Measurements from ENCODE around the gene UTP15.

The UTP15 gene

DNA sequence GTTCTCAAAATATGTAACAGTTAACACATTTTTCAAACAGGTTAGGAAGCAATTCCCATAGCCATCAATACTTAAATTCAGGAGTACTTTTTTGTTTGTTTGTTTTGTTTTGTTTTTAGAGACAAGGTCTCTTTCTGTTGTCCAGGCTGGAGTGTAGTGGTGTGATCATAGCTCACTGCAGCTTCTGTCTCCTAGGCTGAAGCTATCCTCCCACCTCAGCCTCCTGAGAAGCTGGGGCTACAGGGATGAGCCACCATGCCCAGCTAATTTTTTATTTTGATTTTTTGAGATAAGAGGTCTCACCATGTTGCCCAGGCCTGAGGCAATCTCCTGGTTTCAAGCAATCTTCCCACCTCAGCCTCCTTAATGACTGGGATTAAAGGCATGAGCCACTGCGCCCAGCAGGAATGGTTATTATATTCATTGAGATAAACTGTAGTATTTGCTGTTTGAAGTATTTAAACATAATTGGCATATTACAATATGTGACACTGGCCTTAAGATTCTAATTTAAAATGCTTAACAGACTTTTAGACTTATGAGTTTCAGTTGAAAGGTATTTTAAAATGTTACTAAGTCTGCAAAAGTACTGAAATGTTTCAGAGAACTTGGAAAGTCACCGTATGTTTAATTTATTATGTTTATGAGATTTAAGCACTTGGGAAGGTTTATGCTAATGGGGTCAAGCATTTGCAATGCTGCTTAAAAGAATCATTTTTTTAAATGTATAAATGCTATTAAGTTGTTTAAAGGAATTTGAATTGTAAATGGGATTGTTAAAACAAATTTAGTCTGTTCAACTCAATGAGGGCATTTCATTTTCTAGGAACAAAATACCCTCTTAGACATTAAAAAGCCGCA, 17.0 kb downstream of the UTP15 start:
- DNase-seq, result no peak

DNA sequence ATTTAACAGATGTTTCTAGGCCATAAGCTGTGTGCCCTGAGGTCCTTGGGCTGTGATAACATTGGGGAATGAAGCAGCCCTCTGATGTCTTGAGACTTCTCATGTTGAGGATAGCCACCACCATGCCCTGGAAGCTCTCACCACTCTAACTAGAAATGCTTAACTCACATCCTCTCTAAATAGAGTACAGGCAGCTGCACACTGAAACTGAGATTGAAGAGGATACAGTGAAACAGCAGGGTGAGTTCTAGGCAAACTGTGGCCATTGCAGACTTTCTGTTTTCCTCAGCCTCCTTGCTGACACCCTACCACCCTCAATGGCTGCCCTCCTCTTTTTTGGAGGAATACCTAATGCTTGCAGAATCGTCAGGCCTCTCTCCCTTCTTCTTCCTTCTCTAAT, 22.4 kb downstream of the UTP15 start:
- DNase-seq, result no peak

GRCh38 chr5:73591102-73591695, 25.7 kb downstream of the UTP15 start:
- DNase-seq, result peak; percentile 42 to 88

DNA sequence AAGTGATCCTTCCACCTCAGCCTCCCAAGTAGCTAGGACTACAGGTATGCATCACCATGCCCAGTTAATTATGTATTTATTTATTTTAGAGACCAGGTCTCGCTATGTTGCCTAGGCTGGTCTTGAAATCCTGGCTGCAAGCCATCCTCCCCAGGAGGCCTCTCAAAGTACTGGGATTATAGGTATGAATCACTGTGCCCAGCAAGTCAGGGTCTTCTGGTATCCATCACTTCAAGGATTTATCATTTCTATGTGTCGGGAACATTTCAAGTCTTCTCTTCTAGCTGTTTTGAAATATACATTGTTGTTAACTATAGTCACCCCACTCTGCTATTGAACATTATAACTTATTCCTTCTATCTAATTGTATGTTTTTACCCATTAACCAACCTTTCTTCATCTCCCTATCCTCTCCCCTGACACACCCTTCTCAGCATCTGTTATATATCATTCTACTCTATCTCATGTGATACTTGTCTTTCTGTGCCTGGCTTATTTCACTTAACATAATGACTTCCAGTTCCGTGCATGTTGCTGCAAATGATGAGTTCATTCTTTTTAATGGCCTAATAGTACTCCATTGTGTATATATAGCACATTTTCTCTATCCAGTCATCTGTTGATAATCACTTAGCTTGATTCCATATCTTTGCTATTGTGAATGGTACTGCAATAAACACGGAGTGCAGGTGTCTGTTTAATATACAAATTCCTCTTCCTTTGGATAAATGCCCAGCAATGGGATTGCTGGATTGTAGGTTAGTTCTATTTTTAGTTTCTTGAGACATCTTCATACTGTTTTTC, 26.4 kb downstream of the UTP15 start:
- no peak for DNase-seq

DNA sequence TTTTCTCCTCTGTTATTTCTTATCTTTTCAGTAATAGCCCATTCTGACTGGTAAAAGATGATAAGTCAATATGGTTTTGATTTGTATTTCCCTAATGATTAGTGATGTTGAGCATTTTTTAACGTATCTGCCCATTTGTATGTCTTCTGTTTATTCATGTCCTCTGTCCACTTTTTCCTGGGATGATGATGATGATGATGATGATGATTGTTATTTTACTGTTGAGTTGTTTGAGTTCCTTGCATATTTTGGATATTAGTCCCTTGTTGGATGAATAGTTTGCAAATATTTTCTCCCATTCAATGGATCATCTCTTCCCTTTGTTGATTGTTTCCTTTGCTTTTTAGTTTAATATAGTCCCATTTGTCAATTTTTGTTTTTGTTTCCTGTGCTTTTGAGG, 27.0 kb downstream of the UTP15 start:
- DNase-seq, result no peak

DNA sequence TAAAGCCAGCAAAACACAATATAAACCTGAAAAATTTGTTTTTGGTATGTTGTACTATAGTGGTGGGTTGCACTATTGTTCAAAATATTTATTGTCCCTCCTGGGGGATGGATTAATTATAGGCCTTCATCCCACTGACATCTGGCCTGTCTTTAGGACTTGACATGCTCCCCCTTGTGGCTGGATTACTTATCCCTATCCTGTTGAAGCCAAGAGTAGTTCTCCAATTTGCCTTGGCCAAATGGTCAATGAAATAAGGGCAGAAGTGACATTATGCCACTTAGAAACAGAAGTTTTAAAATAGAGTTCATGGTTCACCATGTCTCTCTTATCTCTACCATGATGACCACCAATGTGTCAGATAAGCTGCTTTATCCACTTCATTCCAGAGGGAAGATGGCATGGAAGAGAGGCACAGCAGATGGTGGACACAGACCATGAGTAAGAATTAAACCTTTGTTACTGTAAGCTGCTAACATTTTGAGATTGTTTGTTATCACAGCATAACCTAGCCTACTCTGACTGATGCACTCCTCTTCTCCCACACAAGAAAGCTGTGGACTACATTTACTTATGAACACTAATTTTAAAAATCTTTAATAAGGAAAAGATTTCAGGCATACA, 31.3 kb downstream of the UTP15 start:
- DNase-seq, result peak; percentile 26 to 73

DNA sequence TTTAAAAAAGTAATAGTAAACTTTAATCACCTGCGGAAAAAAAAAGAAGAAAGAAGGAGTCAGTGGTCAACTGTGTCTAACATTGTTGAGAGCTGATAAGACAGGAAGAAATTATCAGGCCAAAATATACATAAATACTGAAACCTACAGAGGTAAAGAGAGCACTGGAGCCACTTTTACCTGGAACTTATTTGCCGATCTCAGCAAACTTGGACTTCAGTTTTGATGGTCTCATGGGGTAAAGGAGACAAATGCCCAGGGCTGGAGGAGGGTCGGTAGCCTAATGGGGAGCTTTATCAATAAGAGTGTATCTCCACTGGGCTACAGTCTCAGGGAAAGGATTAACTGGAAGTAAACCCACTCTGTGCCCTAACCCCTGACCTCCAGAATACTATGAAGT, 33.8 kb downstream of the UTP15 start:
- DNase-seq, result no peak

GRCh38 chr5:73603998-73604397, 38.5 kb downstream of the UTP15 start:
- DNase-seq, result peak in 1 of 2 donors; percentile 11

DNA sequence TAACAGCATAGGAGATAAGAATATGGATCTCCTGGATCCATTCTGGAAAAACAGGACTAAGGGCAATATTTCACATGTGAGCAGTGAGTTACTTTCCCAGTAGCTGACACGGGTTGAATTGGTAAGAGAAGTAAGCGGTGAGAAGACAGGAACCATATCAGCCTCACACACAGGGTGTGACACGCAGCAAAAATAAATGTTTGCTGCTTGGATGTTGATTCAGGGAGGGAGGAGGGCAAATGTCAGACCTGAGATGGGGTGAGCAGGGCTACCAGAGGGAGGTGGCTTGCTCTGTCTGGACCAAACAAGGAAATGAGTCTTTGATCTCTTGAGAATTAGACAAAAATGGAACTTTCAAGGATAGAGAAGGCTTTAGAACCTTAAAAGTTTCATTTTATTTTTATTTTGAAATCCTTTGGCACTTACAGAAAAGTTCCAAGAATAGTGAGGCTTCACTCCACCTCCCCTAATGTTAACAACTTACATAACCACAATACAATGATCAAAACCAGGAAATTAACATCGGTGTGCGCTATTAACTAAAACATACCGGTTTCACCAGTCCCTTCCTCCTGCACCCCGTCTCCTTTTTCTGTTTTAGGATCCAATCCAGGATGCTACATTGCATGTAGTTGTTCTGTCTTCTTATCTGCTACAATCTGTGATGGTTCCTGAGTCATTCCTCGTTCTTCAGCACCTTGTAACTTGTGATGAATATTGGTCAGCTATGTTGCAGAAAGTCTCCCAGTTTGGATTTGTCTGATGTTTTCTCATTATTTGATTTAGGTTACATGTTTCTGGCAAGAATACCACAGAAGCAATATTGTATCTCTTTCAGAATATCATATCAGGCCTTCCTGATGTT, 39.9 kb downstream of the UTP15 start:
- DNase-seq, result no peak

DNA sequence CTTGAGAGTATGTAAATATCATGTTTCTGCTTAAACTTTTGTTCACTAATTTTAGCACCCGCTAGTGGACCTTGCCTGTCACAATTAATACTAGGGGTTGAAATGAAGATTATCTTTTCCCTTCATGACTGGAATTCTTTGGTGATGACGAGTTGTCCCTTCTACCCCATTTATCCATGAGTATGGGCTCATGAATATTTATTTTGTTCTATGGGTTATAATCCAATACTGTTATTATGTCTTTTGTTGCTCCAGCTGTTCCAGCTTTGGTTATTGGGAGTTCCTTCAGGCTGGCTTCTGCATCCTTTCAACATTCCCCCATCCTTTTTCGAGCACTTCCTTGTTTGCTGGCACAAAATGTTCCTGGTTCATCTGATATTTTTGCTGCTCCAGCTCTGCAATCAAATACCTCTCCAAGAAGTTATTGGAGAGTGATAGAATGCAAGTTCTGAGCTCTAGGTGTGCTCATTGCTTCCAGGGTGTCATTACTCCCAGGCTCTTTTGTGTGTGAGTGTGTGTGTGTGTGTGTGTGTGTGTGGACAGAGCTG, 40.7 kb downstream of the UTP15 start:
- DNase-seq, result no peak

DNA sequence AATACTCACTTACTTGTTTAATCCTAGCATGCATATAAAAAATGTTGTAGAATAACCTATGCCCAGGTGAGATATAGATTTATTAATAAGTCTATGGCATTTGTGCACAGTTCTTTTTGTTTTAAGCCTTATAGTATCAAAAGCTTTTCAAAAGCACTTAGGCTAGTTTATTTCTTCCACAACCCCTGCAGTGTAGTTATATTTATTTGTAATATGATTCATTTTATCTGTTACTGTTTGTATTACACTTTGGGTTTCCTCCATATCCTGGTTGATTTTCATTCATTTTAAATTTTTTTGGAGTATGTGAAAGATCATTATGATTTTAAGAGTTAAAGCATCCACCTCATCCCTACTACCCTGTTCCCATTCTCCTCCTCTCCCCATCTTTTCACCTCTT, 41.7 kb downstream of the UTP15 start:
- DNase-seq, result no peak

DNA sequence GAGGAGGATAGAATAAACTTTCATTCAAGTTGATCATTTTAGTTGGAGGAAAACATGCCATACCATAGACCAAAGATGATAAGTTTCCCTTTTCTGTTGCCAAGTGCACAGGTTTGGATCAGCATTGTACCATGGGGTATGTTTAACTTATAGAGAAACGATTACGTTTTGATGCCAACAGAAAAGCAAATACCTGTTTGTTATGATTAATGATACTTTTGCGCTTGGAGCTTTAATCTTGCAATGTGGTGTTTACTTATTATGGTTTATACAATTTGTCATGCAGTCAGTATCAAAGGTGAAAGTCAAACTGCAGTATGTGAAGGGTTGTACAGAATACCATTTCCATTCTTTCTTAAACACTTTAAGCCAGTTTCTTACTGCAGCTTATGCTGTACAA, 47.3 kb downstream of the UTP15 start:
- no peak for DNase-seq

GRCh38 chr5:73615085-73615484, 49.5 kb downstream of the UTP15 start:
- DNase-seq, result no peak

GRCh38 chr5:73615947-73616346, 50.4 kb downstream of the UTP15 start:
- no peak for DNase-seq

- no peak for DNase-seq
Observed at GRCh38 chr5:73617510-73618279, 52.2 kb downstream of the UTP15 start.

GRCh38 chr5:73619606-73620333, 54.2 kb downstream of the UTP15 start:
- no peak for DNase-seq

GRCh38 chr5:73620334-73620687, 54.8 kb downstream of the UTP15 start:
- DNase-seq, result no peak

GRCh38 chr5:73623060-73623459, 57.5 kb downstream of the UTP15 start:
- no peak for DNase-seq

DNA sequence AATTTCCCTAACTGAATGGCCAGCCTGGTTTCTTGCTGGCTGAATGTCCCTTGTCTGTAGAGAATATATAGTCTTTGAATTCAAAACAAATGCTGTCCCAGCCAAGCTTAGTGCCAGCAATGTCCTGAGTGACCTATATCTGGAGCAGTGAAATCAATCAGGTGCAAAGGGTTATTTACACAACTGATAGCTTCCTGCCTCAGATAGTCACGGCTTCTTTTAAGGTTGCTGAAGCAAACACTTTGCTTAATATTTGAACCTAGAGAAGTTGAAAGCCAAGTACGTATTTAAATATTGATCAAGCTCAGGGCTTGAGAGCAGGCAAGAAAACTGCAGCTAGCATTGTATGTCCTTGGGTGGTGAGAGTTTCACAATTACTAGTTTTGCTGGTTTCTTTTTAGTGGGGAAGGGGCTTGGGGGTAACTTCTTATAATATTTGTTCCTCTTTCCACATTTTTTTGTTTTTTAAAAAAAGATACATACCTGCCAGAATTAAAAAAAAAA, 58.4 kb downstream of the UTP15 start:
- DNase-seq, result no peak

DNA sequence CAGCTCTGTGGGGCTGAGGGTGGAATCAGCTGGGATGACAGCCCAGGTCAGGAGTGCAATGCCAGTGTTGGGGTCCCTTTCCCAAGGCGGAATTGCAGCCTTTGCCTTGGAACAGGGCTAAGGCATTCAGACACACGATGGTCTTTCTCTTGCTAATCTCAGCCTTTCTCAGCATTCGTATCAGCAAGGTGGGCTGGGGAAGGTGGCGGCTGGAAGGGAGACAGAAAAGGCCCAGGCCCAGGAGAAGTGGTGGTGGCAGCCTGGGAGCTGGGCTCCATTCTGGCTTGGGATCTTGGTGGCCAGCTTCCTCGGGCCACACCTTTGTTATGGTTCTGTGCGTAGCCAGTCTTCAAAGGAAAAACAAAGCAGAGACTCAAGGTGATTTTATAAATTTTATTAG, 59.3 kb downstream of the UTP15 start:
- no peak for DNase-seq
